HCT116 (cell line): ENCODE data around the gene TPPP3.

ENCODE experiments used
- ATF3 ChIP-seq: IDR thresholded peaks from 2 replicates; pipeline ENCODE4 v1.6.1; 2012
- CEBPB ChIP-seq: IDR thresholded peaks from 2 replicates; pipeline ENCODE4 v1.6.1; 2012; ENCODE audit warnings: low read depth
- CTCF ChIP-seq, 3 experiments: fragments of 200-600 bp in 1 of 3; sonication (generic) in 1 of 3; IDR thresholded peaks in 2 of 3; conservative IDR thresholded peaks in 1 of 3; 2 replicates each; pipeline ENCODE4 v1.5.1; 2012 to 2017; ENCODE audit warnings: low read depth in 2 of 3, low read length in 2 of 3, antibody characterized with exemption in 1 of 3, borderline replicate concordance in 1 of 3, control low read depth in 1 of 3, mild to moderate bottlenecking in 1 of 3, mixed read lengths in 1 of 3, mixed run types in 1 of 3, moderate library complexity in 1 of 3; ENCODE audit not compliant: insufficient read depth in 1 of 3
- EZH2 ChIP-seq: fragments of 200-600 bp; sonication (generic); IDR thresholded peaks from 2 replicates; pipeline ENCODE4 v1.6.1; 2017; ENCODE audit warnings: antibody characterized with exemption, mixed run types
- EZH2phosphoT487 ChIP-seq: fragments of 200-600 bp; IDR thresholded peaks from 2 replicates; pipeline ENCODE4 v1.6.1; 2018; ENCODE audit warnings: antibody characterized with exemption, borderline replicate concordance
- FOSL1 ChIP-seq: IDR thresholded peaks from 2 replicates; pipeline ENCODE4 v1.6.1; 2012; ENCODE audit warnings: low read depth
- POLR2A ChIP-seq: IDR thresholded peaks from 2 replicates; pipeline ENCODE4 v1.7.0; 2011; ENCODE audit warnings: borderline replicate concordance; ENCODE audit not compliant: insufficient read depth, insufficient read length; ENCODE audit errors: extremely low read depth
- POLR2AphosphoS5 ChIP-seq: IDR thresholded peaks from 2 replicates; pipeline ENCODE4 v1.6.1; 2011; ENCODE audit warnings: mild to moderate bottlenecking, low read depth, low read length, moderate library complexity
- RAD21 ChIP-seq: IDR thresholded peaks from 2 replicates; pipeline ENCODE4 v1.6.1; 2012; ENCODE audit warnings: low read depth, mild to moderate bottlenecking
- REST ChIP-seq: IDR thresholded peaks from 2 replicates; pipeline ENCODE4 v1.6.1; 2012; ENCODE audit warnings: low read depth
- SP1 ChIP-seq: IDR thresholded peaks from 2 replicates; pipeline ENCODE4 v1.6.1; 2012; ENCODE audit warnings: low read depth
- YY1 ChIP-seq: IDR thresholded peaks from 2 replicates; pipeline ENCODE4 v1.6.1; 2011; ENCODE audit warnings: low read length, low read depth, moderate library complexity, mild to moderate bottlenecking; ENCODE audit not compliant: insufficient replicate concordance; ENCODE audit errors: extremely low read depth
- ZFX ChIP-seq: fragments of 450-650 bp; IDR thresholded peaks from 2 replicates; pipeline ENCODE4 v1.6.1; 2017
- ZNF274 ChIP-seq: fragments of 200-500 bp; sonication (Bioruptor generic); IDR thresholded peaks from 2 replicates; pipeline ENCODE4 v1.6.1; 2014; ENCODE audit warnings: mild to moderate bottlenecking, low read depth, low read length, inconsistent platforms

GRCh38 chr16:67386861-67387455 is 6.3 kb downstream of the TPPP3 start:
- TF ChIP-seq POLR2AphosphoS5 (no peak), POLR2A (no peak), REST (no peak), RAD21 (no peak), ATF3 (no peak), ZFX (no peak), CTCF (IDR thresholded peaks at IDR 0.05 in 2 of 3, conservative IDR thresholded peaks at IDR 0.05 in 1 of 3; ENCODE audit: borderline replicate concordance in 1 of 3, insufficient read depth in 1 of 3, low read depth in 2 of 3, low read length in 2 of 3) (no peak), FOSL1 (no peak), SP1 (no peak), CEBPB (no peak), EZH2phosphoT487 (no peak), EZH2 (no peak), YY1 (no peak), ZNF274 (no peak)
